SK-N-SH (cell line): Measurements from ENCODE around the gene THSD4. TPM values are rescaled to one million over a fixed set of nuclear protein-coding genes. Genes with fewer than 3 reads are reported as not detected.

ENCODE experiments used
- CTCF ChIA-PET: fragments of 300-600, 350-600 bp; formaldehyde crosslinking; extraction: SDS; loops from one replicate; lab custom pipeline; 2021; lab: Yijun Ruan, JAX
- POLR2A ChIA-PET: fragments of 350-600 bp; sonication (Branson Sonifier 250); formaldehyde crosslinking; extraction: SDS; loops from one replicate; lab custom pipeline; 2020; ENCODE audit warnings: antibody characterized with exemption, inconsistent platforms; lab: Yijun Ruan, JAX
- DNase-seq: peaks from one replicate; pipeline ENCODE4 v3.0.0; 2012
- H2AFZ ChIP-seq: fragments of 200-600 bp; sonication (generic); 2 replicates; pipeline ENCODE4 v1.8.1; 2016; ENCODE audit warnings: antibody characterized with exemption, mild to moderate bottlenecking, low read depth
- H3F3A ChIP-seq: fragments of 200-600 bp; sonication (generic); replicated peaks from 2 replicates; pipeline ENCODE3; 2016; ENCODE audit warnings: antibody characterized with exemption, mild to moderate bottlenecking; ENCODE audit not compliant: insufficient read depth
- H3K27ac ChIP-seq, 2 experiments: fragments of 200-500 bp in 1 of 2; fragments of 200-600 bp in 1 of 2; sonication (Bioruptor generic) in 1 of 2; sonication (generic), shearing (Covaris generic) in 1 of 2; 2 replicates each; pipeline versions ENCODE4 v1.5.1 to v1.6.1; 2014 to 2016; ENCODE audit warnings: low read depth in 2 of 2, inconsistent platforms in 1 of 2, low read length in 1 of 2, mild to moderate bottlenecking in 1 of 2, mixed read lengths in 1 of 2
- H3K27me3 ChIP-seq: fragments of 200-600 bp; sonication (generic), shearing (Covaris generic); 2 replicates; pipeline ENCODE4 v1.6.1; 2016; ENCODE audit warnings: mixed run types; ENCODE audit not compliant: insufficient read depth
- H3K36me3 ChIP-seq, 2 experiments: fragments of 200-500 bp in 1 of 2; fragments of 200-600 bp in 1 of 2; sonication (Bioruptor generic) in 1 of 2; sonication (generic) in 1 of 2; replicated peaks in 1 of 2; 2 replicates each; pipeline versions ENCODE3 to v1.5.1; 2014 to 2016; ENCODE audit warnings: low read length in 1 of 2, mild to moderate bottlenecking in 1 of 2; ENCODE audit not compliant: insufficient read depth in 2 of 2, control insufficient read depth in 1 of 2
- H3K4me1 ChIP-seq, 2 experiments: fragments of 200-500 bp in 1 of 2; fragments of 200-600 bp in 1 of 2; sonication (Bioruptor generic) in 1 of 2; sonication (generic), shearing (Covaris generic) in 1 of 2; 2 replicates each; pipeline versions ENCODE4 v1.5.1 to v1.6.1; 2014 to 2016; ENCODE audit warnings: low read depth in 1 of 2, low read length in 1 of 2, mixed run types in 1 of 2; ENCODE audit not compliant: insufficient read depth in 2 of 2, control insufficient read depth in 1 of 2
- H3K4me2 ChIP-seq: fragments of 200-600 bp; sonication (generic), shearing (Covaris generic); 2 replicates; pipeline ENCODE4 v1.6.1; 2017; ENCODE audit warnings: mixed run types
- H3K4me3 ChIP-seq, 2 experiments: fragments of 200-500 bp in 1 of 2; fragments of 200-600 bp in 1 of 2; sonication (Bioruptor generic) in 1 of 2; sonication (generic), shearing (Covaris generic) in 1 of 2; 2 replicates each; pipeline versions ENCODE4 v1.5.1 to v1.8.1; 2014 to 2016; ENCODE audit warnings: low read depth in 2 of 2, inconsistent platforms in 1 of 2, low read length in 1 of 2, mild to moderate bottlenecking in 1 of 2, mixed read lengths in 1 of 2, moderate library complexity in 1 of 2
- H3K79me2 ChIP-seq: fragments of 200-600 bp; sonication (generic); 2 replicates; pipeline ENCODE4 v1.8.1; 2017; ENCODE audit warnings: mild to moderate bottlenecking; ENCODE audit not compliant: insufficient read depth
- H3K9ac ChIP-seq: fragments of 200-600 bp; sonication (generic); 2 replicates; pipeline ENCODE4 v1.6.1; 2017; ENCODE audit warnings: mixed run types
- H3K9me2 ChIP-seq: fragments of 200-600 bp; sonication (generic); 2 replicates; pipeline ENCODE4 v1.6.1; 2017; ENCODE audit warnings: mixed run types
- H3K9me3 ChIP-seq: fragments of 200-600 bp; sonication (generic); 2 replicates; pipeline ENCODE4 v1.6.1; 2017; ENCODE audit warnings: mixed run types, mild to moderate bottlenecking, moderate library complexity
- H4K20me1 ChIP-seq: fragments of 200-600 bp; sonication (generic); 2 replicates; pipeline ENCODE4 v1.6.1; 2017; ENCODE audit warnings: mild to moderate bottlenecking, mixed run types; ENCODE audit not compliant: insufficient read depth
- MEF2A ChIP-seq: IDR thresholded peaks from 2 replicates; pipeline ENCODE4 v1.4.0; 2012; ENCODE audit warnings: low read depth, borderline replicate concordance
- NFIC ChIP-seq: IDR thresholded peaks from 2 replicates; pipeline ENCODE4 v1.4.0; 2012; ENCODE audit warnings: borderline replicate concordance
- RAD21 ChIP-seq: IDR thresholded peaks from 2 replicates; pipeline ENCODE4 v1.6.1; 2012; ENCODE audit warnings: mild to moderate bottlenecking, low read length
- RFX5 ChIP-seq: IDR thresholded peaks from 2 replicates; pipeline ENCODE4 v1.6.1; 2012; ENCODE audit warnings: mild to moderate bottlenecking, improper control_type of control experiment, low read length
- SMC3 ChIP-seq: IDR thresholded peaks from 2 replicates; pipeline ENCODE4 v1.6.1; 2012; ENCODE audit warnings: low read depth, low read length, improper control_type of control experiment
- WGBS: methylation state at CpG from one replicate; pipeline ENCODE4 v1.1.6; 2017; ENCODE audit warnings: low lambda C conversion rate; 5-methylcytosine and 5-hydroxymethylcytosine counted together
- polyA plus RNA-seq, 3 experiments: library from polyadenylated mRNA; depleted of rRNA; stranded (reverse); fragments of >200 nt; gene quantifications; 2 replicates each; pipeline ENCODE4 v1.2.3, GENCODE V29; 2012
- TF ChIP-seq, protein P1 (sequence below): fragments of 200-600 bp; sonication (generic); IDR thresholded peaks from 2 replicates; pipeline ENCODE4 v1.6.1; 2017; ENCODE audit warnings: antibody characterized with exemption, mild to moderate bottlenecking, moderate library complexity
- TF ChIP-seq, protein P2 (sequence below): IDR thresholded peaks from 2 replicates; pipeline ENCODE4 v1.6.1; 2012; ENCODE audit warnings: mild to moderate bottlenecking, low read depth, low read length, moderate library complexity
- TF ChIP-seq, protein P3 (sequence below): IDR thresholded peaks from 2 replicates; pipeline ENCODE4 v1.4.0; 2012; ENCODE audit warnings: low read depth, borderline replicate concordance

Gene THSD4
- polyA plus RNA-seq, 1 of the 3 experiments (the other 2 are of a cell fraction): 79.1 TPM

DNA sequence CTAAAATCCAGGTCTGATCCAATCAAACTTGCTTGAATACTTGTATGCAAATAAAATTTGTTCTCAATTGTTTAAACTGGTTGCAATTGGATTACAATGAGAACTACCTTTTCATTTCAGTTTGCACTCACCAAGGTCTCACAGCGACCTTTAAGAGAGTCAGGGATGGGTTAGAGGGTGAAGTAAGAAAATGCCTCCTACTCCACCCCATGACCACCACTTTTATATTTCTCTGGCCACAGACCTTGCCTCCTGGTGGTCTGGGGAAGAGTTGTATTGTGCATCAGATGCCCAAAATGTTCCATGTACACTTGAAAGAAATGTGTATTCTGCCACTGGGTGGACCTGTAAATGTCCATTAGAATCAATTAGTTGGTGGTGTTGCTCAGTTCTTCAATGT lies 16.4 kb upstream of the THSD4 start:
- POLR2A ChIA-PET: no interaction called here
- H3K9ac ChIP-seq: no peak overlapping the region
- no peak overlapping the region for H3K27ac ChIP-seq
- H3K79me2 ChIP-seq: 0 out of 2 replicates have a peak, but pooled peaks cover 6% of the 10 kb centered on the region
- H4K20me1 ChIP-seq: no peaks in the 10 kb centered on the region
- H3K36me3 ChIP-seq: no peaks in the 10 kb centered on the region
- CTCF ChIA-PET: no interaction called here
- H3K27me3 ChIP-seq: no peaks in the 10 kb centered on the region
- 89% methylated on average over 1 of the region's 1 CpG for WGBS
- no peak overlapping the region for H3K4me2 ChIP-seq
- no peak overlapping the region for H2AFZ ChIP-seq
- peaks cover 11% of the 10 kb centered on the region for H3F3A ChIP-seq
- 0 out of 4 replicates have a peak, but pooled peaks cover 0 to 8% of the 10 kb centered on the region in 2 experiments for H3K4me1 ChIP-seq
- no peaks in the 10 kb centered on the region for H3K9me2 ChIP-seq
- no peak overlapping the region for H3K4me3 ChIP-seq
- TF ChIP-seq, protein P1, sequence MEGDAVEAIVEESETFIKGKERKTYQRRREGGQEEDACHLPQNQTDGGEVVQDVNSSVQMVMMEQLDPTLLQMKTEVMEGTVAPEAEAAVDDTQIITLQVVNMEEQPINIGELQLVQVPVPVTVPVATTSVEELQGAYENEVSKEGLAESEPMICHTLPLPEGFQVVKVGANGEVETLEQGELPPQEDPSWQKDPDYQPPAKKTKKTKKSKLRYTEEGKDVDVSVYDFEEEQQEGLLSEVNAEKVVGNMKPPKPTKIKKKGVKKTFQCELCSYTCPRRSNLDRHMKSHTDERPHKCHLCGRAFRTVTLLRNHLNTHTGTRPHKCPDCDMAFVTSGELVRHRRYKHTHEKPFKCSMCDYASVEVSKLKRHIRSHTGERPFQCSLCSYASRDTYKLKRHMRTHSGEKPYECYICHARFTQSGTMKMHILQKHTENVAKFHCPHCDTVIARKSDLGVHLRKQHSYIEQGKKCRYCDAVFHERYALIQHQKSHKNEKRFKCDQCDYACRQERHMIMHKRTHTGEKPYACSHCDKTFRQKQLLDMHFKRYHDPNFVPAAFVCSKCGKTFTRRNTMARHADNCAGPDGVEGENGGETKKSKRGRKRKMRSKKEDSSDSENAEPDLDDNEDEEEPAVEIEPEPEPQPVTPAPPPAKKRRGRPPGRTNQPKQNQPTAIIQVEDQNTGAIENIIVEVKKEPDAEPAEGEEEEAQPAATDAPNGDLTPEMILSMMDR: peak; percentile 29; the same call in 1 of the 2 replicates
- TF ChIP-seq RAD21: no peak
- no peaks in the 10 kb centered on the region for H3K9me3 ChIP-seq
- DNase-seq: no peak

DNA sequence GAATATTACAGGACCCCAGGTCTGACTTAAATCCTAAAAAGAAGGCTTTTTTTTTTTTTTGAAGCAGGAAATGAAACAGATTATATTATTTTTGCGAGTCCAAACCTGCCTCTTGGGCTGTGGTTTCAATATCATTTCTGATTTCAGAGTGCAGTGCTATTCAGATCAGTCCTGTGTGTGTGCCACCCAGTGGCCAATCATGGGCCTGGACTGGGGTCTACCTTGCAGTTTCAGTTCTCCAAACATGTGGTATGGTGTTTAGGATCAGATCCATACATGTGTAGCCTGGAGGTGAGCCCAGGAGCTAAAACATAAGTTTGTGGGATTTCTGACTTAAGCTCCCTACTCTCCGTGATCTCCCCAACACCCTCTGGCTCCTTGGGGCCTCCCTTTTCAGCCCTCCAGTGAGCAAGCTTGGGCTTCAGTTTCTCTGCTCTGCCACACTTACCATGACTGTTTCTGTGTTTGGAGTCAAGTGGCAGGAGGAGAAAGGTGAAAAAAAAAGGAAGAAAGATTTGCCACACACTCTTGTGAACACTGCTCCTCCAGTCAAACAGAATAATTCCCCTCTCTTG lies 12.1 kb upstream of the THSD4 start:
- H2AFZ ChIP-seq: peak overlapping the region; percentile 36; the same call in 1 of the 2 replicates
- H3K4me3 ChIP-seq: no peak overlapping the region
- H3F3A ChIP-seq: no peaks in the 10 kb centered on the region
- POLR2A ChIA-PET: no interaction called here
- TF ChIP-seq RFX5 (no peak), MEF2A (no peak), NFIC (no peak), RAD21 (peak; percentile 38), SMC3 (peak; percentile 40; the same call in 1 of the 2 replicates)
- TF ChIP-seq, protein P1: peak; percentile 52
- TF ChIP-seq, protein P2, sequence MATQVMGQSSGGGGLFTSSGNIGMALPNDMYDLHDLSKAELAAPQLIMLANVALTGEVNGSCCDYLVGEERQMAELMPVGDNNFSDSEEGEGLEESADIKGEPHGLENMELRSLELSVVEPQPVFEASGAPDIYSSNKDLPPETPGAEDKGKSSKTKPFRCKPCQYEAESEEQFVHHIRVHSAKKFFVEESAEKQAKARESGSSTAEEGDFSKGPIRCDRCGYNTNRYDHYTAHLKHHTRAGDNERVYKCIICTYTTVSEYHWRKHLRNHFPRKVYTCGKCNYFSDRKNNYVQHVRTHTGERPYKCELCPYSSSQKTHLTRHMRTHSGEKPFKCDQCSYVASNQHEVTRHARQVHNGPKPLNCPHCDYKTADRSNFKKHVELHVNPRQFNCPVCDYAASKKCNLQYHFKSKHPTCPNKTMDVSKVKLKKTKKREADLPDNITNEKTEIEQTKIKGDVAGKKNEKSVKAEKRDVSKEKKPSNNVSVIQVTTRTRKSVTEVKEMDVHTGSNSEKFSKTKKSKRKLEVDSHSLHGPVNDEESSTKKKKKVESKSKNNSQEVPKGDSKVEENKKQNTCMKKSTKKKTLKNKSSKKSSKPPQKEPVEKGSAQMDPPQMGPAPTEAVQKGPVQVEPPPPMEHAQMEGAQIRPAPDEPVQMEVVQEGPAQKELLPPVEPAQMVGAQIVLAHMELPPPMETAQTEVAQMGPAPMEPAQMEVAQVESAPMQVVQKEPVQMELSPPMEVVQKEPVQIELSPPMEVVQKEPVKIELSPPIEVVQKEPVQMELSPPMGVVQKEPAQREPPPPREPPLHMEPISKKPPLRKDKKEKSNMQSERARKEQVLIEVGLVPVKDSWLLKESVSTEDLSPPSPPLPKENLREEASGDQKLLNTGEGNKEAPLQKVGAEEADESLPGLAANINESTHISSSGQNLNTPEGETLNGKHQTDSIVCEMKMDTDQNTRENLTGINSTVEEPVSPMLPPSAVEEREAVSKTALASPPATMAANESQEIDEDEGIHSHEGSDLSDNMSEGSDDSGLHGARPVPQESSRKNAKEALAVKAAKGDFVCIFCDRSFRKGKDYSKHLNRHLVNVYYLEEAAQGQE: no peak
- TF ChIP-seq, protein P3, sequence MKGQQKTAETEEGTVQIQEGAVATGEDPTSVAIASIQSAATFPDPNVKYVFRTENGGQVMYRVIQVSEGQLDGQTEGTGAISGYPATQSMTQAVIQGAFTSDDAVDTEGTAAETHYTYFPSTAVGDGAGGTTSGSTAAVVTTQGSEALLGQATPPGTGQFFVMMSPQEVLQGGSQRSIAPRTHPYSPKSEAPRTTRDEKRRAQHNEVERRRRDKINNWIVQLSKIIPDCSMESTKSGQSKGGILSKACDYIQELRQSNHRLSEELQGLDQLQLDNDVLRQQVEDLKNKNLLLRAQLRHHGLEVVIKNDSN: no peak
- H3K79me2 ChIP-seq: 0 out of 2 replicates have a peak, but pooled peaks cover under 1% of the 10 kb centered on the region
- H3K36me3 ChIP-seq: no peaks in the 10 kb centered on the region
- no peaks in the 10 kb centered on the region for H3K4me1 ChIP-seq
- CTCF ChIA-PET: interaction anchor here (0.8 to 3.1 kb wide), 5 partner anchors 9 to 517 kb away, joined by 3 to 18 read pairs (median 3); partner anchors contain the start of gene THSD4
- no peak for DNase-seq
- H3K27me3 ChIP-seq: no peaks in the 10 kb centered on the region
- H3K9me3 ChIP-seq: no peaks in the 10 kb centered on the region
- H4K20me1 ChIP-seq: no peaks in the 10 kb centered on the region
- H3K9me2 ChIP-seq: no peaks in the 10 kb centered on the region
- H3K27ac ChIP-seq: no peak overlapping the region
- WGBS: 86% methylated on average over 2 of the region's 2 CpGs
- no peak overlapping the region for H3K9ac ChIP-seq
- no peak overlapping the region for H3K4me2 ChIP-seq
